GM12872 (cell line): ENCODE measurements around the gene SORL1-AS1.

Source experiments
- CTCF ChIP-seq: IDR thresholded peaks from 3 replicates; pipeline ENCODE4 v1.5.1; 2011; ENCODE audit warnings: low read depth, mild to moderate bottlenecking, low read length, moderate library complexity; ENCODE audit not compliant: insufficient read depth

The SORL1-AS1 gene

DNA sequence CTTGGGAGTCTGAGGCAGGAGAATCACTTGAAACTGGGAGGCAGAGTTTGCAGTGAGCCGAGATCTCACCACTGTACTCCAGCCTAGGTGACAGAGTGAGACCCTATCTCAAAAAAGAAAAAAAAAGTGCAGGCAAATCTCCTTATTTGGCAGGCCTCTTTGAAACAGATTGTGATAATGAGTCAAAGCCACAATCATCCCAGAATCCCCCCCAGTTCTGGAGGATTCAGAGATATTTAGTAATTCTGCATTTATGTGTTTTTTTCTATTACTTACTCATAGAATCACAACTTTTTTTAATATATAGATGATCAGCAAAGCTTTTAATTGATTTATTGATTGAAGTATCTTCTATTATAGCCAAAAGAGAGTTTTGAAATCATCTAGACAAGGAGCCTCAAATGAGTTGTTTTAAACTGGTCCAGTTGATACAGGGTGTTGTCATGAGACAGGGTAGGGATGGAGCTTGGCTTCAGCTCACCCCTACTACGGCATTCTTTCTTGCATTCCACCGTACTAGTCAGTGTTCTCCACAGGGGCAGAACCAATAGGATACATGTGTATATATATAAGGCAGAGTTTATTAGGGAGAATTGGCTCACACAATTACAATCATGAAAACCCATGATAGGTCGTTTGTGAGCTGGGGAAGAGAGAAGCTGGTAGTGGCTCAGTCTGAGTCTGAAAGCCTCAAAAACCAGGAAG lies 39.9 kb downstream of the SORL1-AS1 start:
- no peak for TF ChIP-seq CTCF

GRCh38 chr11:121412000-121412587 lies 40.7 kb downstream of the SORL1-AS1 start:
- TF ChIP-seq CTCF: no peak

DNA sequence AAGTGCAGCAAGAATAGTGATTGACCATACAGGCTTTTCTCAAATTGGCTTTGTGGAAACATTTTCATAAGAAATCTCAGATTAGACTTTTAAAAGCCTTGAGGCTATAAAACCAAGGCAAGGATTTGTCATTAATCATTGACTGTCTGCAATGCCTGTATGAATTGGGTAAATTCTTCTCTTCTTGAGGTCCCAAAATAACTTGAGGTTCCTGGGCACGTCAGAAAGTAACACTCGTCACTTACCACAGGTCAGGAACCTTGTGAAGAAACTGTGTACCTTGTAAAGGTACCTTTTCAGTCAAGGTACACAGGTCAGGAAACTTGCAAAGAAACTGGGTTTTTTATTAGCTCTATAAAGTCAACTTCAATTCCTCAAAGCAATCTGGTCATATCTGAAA lies 43.9 kb downstream of the SORL1-AS1 start:
- TF ChIP-seq CTCF: no peak

DNA sequence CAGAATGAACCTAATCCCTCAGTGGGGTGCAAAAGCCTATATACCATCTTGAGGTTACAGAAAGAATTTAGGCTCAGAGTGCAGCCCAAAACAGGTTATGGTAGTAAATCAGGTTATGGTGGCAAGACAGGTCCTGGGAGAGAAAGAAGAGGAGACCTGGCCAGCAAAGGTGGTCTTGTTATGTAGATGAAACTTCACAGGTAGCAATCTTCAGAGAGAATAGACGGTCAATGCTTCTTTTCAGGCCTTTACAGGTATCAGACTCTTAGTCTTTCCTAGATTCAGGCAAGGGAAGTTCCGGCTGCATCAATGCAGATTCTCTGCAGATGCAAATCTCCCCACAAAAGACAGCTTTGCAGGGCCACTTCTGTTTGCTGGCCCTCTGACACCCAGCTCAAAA lies 46.5 kb downstream of the SORL1-AS1 start:
- TF ChIP-seq CTCF: no peak

GRCh38 chr11:121405646-121406045 lies 47.1 kb downstream of the SORL1-AS1 start:
- TF ChIP-seq CTCF: no peak

DNA sequence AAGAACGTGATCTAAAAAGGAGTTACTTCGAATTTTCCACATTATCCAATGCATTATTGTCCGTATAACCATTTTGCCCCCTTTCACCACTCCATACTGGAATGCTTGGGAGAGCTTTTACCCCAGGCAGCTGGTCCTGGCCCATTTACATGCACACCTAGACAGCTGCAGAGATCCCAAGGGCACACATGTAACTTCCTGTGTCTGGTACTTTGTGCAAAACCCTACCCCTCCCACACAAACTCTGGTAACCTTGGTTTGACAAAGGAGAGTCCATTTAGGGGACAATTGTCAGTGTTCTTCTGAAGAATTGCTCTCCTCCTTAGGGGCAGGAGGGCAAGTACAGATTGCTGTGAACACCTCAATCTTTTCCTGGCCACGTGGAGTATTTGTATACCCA lies 58.0 kb downstream of the SORL1-AS1 start:
- no peak for TF ChIP-seq CTCF

DNA sequence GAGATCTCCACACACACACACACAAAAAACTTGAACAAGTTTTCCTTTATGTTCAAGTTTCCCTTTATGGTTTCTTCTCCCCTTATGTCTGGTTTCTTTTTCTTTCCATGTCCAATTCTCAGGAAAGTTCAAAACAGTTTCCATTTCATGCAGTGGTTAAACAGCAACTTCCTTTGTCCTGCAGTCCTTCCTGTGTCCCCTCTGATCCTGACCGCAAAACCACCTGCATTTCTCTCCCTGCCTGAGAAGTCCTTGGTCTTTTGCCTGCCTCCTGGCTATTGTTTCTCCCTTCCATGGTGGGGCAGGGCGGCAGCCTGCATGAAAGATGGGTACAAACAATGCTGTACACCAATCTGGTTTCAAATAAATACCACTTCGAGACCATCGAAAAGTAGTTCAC lies 58.9 kb downstream of the SORL1-AS1 start:
- TF ChIP-seq CTCF: no peak
